NCI-H2107 treated with DMSO at 0.1 percent for 48 hours (cell line): ENCODE measurements around the gene RBM4.

Source experiments
- DNase-seq: peaks from one replicate; lab custom pipeline; 2025; ENCODE audit not compliant: unreplicated experiment; lab: John Stamatoyannopoulos, UW

Gene RBM4

GRCh38 chr11:66651016-66651415 lies 12.5 kb downstream of the RBM4 start:
- no peak for DNase-seq

DNA sequence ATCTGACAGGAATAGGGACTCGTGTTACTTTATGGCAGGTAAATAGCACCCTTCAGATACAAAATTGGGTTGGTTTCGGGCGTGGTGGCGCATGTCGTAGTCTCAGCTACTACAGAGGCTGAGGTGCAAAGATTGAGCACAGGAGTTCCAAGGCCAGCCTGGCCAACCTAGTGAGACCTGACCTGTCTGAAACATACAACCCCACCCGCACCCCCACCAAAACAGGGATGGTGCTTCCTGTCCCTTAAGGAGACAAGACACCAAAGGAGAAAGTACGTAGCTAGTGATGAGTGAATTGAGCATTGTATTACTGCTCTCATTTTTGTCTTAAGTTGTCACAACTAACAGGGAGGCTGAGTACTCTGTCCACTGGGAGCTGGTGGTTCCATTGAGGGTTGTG lies 14.1 kb downstream of the RBM4 start:
- no peak for DNase-seq

DNA sequence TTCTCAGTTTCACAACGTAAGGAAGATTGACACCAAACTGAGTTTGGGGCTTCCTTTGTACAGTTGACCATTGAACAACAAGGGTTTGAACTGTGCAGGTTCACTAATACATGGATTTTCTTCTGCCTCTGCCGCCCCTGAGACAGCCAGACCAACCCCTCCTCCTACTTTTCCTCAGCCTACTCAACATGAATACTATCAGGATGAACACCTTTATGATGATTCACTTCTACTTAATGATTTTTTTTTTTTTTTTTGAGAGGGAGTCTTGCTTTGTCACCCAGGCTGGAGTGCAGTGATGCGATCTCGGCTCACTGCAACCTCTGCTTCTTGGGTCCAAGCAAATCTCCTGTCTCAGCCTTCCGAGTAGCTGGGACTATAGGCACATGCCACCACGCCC lies 14.6 kb downstream of the RBM4 start:
- no peak for DNase-seq

DNA sequence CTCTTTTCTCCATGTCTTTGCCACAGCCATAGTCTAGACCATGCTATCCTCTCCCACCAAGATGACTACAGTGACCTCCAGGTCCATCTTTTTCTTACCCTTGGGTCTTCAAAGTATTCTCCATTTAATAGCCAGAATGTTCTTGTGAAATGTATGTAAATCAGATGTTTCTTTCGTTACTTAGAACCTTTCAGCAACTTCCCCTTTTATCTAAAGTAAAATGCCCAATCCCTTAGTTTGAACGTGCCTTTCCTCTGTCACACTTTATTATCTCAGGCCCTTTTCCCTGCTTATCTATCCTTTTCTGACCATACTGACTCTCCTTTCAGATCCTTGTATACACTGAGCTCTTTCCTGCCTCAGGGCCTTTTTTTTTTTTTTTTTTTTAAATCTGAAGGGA lies 21.3 kb downstream of the RBM4 start:
- DNase-seq: no peak

DNA sequence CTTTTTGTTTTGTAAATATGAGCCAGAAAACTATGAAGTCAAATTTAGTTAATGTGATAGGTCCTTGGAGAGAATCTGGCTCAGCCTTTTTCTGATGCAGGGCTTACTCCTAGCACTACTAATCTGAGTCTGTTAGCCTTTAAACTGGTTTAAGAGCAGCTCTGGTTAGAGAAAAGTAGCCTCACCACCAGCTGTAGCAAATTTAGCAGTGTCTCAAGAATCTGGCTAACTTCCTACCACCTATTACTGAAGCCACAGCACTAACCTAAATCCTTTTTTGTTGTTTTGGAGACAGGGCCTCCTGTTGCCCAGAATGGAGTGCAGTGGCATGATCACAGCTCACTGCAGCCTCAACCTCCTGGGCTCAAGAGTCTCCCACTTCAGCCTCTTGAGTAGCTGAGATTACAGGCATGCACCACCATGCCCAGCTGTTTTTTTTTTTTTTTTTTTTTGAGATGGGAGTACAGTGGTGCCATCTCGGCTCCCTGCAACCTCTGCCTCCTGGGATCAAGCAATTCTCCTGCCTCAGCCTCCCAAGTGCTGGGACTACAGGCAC lies 25.3 kb downstream of the RBM4 start:
- DNase-seq: no peak

DNA sequence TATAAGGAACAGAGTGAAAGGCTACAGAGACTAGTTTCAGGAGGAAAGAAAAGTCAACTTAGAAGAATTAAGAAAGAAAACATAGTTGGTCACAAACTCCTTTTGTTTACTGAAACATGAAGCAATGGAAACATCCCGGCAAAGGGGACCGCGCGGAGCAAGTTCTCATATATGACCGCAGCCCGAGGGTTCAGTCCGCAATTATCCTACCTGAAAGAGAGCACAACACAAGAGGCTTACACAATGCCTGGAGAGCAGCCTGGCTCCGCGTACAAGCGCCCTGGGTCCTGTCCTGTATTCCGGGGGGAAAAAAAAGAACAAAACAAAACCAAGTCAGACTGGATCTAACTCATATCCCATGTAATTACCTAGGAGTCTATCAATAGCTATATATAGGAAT lies 26.9 kb downstream of the RBM4 start:
- DNase-seq: no peak

GRCh38 chr11:66670816-66671215 lies 32.3 kb downstream of the RBM4 start:
- no peak for DNase-seq

DNA sequence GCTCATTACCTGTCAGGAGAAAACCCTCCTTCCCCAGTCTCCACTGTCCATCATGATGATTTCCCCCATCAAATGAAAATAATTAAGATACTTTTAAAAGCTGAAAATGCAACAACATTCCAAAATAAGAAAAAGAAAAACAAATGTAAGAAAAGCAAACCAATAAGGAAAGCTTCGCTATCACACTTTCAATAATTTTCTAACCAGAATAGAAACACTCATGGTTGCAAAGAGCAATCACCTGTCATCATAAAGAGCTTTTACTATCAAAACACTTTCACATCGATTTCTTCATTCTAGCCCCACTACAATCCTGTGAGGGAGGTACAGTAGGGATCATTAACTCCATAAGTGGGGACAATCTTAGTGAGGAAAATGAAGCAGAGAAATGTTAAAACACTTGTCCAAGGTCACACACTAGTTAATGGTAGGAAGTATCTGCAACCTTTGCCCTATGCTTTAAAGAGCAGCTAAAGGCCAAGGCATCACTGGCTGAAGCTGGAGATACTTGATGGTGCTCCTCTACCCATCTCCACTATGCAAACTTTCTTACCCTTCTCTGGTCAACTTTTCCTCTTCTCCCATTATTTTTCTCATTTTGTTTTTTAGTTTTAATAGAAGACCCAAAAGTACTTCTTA lies 36.6 kb downstream of the RBM4 start:
- DNase-seq: peak; percentile 47

DNA sequence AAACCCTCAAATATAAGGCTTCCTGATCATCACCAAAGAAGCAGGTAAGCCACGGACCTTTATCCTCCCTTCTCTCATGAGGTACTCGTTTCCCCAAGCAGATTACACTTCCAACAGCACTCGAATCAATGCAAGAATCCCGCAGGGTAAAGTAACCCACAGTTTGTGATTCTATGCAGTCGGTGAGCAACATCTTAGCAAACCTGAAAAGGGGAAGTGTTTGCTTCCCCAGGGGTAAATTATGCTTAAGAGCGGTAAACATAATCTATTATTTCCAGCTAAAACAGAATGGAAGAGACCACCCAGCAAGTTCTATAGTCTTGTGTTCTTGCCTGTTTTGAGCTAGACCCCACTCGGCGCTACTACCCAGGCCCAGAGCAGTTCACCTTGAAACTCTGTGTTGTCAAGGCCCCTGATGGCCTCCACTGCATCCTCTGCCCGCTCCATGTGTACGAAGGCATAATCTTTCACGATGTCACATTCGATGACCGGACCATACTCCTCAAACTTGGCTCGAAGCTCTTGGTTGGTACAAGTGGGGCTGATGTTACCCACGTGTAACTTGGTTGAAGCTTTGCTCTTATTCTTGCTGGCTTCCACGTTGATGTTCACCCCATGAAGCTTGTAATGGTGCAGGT lies 37.9 kb downstream of the RBM4 start:
- DNase-seq: no peak

- no peak for DNase-seq
These were observed 38.6 kb downstream of the RBM4 start for GRCh38 chr11:66676931-66677598.

DNA sequence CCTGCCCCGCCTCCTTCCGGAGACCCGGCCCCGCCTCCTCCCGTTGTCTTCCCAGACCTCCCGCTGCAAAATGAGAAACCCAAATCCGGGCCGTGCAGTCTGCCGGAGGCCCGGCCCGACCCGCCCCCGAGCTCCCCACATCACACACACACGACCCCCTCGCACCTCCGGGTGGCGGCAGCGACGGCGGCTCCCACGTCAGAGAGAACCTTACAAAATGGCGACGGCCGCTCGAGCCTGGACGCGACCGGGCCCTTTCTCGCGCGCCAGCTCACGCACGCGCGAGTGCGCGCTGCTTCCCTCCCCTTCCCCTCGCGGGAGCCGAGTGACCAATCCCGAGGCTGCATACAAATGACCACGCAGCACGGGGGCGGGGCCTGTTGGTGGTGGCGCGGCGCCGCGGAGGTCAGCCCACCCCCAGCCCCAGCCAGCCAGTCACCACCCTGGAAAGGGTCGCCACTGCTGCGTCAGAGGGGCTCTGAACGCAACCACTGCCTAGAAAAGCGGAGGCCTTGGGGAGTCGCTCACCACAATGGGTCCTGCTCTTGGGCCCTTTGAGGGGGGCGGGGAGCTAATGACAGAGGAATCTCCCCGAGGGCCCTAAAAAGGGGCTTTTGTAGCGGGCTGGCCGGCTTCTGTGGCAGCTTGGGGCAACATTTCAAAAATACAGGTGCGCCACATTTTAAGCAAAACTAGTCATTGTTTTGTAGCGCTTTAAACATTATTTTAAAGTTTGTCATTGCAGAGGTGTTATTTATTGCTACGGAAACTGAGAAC lies 39.3 kb downstream of the RBM4 start, which contains the start of gene RBM4B:
TSS of gene RBM4B (minus strand) at position 289 of the 777 bp plus-strand sequence. CDS start 808 bp downstream, outside the sequence.
- peak; percentile 68 for DNase-seq

DNA sequence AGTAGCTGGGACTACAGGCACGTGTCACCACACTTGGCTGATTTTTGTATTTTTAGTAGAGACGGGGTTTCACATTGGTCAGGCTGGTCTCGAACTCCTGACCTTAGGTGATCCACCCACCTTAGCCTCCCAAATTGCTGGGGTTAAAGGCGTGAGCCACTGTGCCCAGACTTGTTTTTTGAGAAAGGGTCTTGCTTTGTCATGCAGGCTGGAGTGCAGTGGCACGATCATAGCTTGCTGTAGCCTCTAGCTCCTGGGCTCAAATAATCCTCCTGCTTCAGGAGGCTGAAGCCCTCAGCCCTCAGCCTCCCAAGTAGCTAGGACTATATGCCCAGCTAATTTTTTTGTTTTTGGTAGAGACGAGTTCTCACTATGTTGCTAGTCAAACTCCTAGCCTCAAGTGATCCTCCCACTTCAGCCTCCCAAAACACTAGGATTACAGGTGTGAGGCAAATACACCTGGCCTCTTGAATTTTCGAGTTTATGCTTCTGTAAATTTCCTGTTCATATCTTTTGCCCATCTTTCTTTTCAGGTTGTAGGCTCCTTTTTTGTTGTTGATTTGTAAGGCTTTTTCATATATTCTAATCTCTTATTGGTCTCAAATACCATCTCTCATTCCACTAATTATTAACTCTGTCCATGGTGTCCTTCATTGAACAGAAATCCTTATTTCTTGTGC lies 42.6 kb downstream of the RBM4 start:
- no peak for DNase-seq

GRCh38 chr11:66683877-66684276 lies 45.4 kb downstream of the RBM4 start:
- DNase-seq: no peak

DNA sequence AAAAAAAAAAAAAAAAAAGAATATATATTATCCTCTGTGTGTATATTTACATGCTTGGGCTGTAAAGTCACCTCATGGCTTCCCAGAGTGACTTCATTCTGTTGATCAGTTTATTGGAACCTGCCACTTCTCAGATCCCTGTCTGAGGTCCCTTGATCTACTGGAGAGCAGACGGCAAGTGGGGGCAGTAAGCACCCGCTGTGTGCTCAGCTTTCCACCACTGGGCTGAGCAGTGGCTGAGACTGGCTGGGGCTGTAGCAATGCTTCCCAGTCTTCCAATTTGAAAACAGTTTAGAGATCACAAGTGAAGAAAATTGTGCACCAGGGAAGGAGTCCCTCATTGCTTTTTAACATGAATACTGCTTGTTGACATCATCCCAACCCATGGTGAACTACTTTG lies 46.1 kb downstream of the RBM4 start:
- no peak for DNase-seq

GRCh38 chr11:66685276-66686099 lies 47.0 kb downstream of the RBM4 start:
- no peak for DNase-seq

DNA sequence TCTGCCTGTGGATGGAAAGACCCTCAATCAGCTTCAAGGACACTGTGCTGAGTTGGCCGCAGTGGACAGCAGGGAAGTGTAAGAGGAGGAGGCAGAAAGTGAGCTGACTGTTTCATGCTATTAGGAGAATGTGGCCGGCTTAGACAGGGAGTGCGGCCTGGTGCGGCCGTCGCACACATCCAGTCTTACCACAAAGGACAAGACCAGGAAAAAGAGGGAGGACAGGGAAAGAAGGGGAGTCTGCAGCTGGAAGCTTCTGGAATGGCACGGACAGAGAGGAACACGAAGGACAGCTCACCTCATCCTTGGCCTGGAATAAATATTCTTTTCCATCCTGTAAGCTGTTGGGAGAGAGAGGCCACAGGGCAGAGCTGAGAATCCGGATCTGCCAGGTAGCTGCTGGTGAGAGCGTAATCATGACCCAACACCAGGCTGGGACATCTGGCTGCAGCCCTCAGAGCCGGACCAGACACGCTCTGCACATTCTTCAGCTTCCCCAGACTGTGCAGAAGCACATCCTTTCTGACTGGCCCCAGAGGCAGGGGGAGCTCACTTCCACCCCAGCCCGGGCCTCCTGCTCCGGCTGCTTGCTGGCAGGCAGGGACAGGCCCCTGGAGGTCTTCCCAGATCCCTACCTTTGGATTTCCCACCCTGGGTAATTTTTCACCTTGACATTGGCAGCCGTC lies 47.7 kb downstream of the RBM4 start:
- DNase-seq: no peak

- DNase-seq: no peak
These were observed 48.6 kb downstream of the RBM4 start for GRCh38 chr11:66686801-66687750.

DNA sequence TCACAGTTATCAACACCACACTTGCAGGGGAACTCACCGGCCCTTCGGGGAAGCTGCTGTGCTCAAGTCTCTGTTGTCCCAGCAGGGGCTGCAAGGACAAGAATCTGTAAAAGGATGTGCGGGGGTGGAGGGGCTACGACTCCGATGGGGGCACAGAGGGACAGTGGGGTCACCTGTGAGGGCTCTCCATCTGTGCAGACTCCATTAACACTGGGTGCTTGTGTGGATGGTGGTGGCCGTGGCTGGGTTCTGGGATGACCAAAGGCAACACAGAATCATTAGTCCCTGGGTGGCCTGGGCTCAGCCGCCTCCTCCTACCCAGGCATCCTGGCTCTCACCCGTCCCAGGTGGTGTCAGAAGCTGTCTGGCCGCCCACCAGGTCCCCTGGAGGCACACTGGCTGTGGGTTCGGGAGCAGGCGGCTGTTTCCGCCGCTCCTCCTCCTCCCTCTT lies 49.4 kb downstream of the RBM4 start:
- DNase-seq: no peak
